SU-DHL-6 (cell line): ENCODE measurements around the gene SLC43A3.

Experiments
- H2AFZ ChIP-seq: fragments of 200-600 bp; sonication (generic); 2 replicates; pipeline ENCODE4 v1.6.1; 2014; ENCODE audit warnings: low read depth, mild to moderate bottlenecking, moderate library complexity, mixed read lengths, antibody characterized with exemption, low read length; ENCODE audit not compliant: severe bottlenecking
- H3F3A ChIP-seq: fragments of 200-600 bp; shearing (Covaris generic); 2 replicates; pipeline ENCODE4 v1.6.0; 2016; ENCODE audit warnings: antibody characterized with exemption, mild to moderate bottlenecking; ENCODE audit not compliant: insufficient read depth
- H3K27ac ChIP-seq: fragments of 200-600 bp; sonication (generic); 2 replicates; pipeline ENCODE4 v1.5.1; 2016; ENCODE audit warnings: low read depth, mild to moderate bottlenecking, low read length, moderate library complexity, mixed read lengths
- H3K27me3 ChIP-seq: fragments of 200-600 bp; sonication (generic), shearing (Covaris generic); 2 replicates; pipeline ENCODE4 v1.6.0; 2014; ENCODE audit warnings: mild to moderate bottlenecking, low read length
- H3K36me3 ChIP-seq: fragments of 200-600 bp; sonication (generic); 2 replicates; pipeline ENCODE4 v1.6.1; 2014; ENCODE audit warnings: mild to moderate bottlenecking, low read length, mixed read lengths
- H3K4me2 ChIP-seq: fragments of 300-600, 200-600 bp; shearing (Covaris generic), sonication (generic); 2 replicates; pipeline ENCODE4 v1.6.0; 2014; ENCODE audit warnings: low read length, low read depth, mild to moderate bottlenecking; ENCODE audit not compliant: poor library complexity, severe bottlenecking
- H3K4me3 ChIP-seq: fragments of 200-600 bp; sonication (generic); 2 replicates; pipeline ENCODE4 v1.5.1; 2014; ENCODE audit warnings: antibody characterized with exemption, low read length, mild to moderate bottlenecking, mixed read lengths; ENCODE audit not compliant: insufficient read depth, poor library complexity, severe bottlenecking
- H3K79me2 ChIP-seq: fragments of 200-600 bp; sonication (generic); 2 replicates; pipeline ENCODE4 v1.6.1; 2014; ENCODE audit warnings: mild to moderate bottlenecking, low read length, moderate library complexity; ENCODE audit not compliant: insufficient read depth
- H3K9ac ChIP-seq: fragments of 200-600 bp; sonication (generic); 2 replicates; pipeline ENCODE4 v1.7.0; 2014; ENCODE audit warnings: mild to moderate bottlenecking, low read length
- H3K9me2 ChIP-seq: fragments of 200-600 bp; sonication (generic); replicated peaks from 2 replicates; pipeline ENCODE4 v1.6.1; 2014; ENCODE audit warnings: low read length; ENCODE audit not compliant: insufficient read depth
- H3K9me3 ChIP-seq: fragments of 200-600 bp; sonication (generic); 2 replicates; pipeline ENCODE4 v1.6.1; 2014; ENCODE audit warnings: low read length, mixed read lengths; ENCODE audit not compliant: insufficient read depth
- H4K20me1 ChIP-seq: fragments of 200-600 bp; sonication (generic); 2 replicates; pipeline ENCODE4 v1.6.1; 2014; ENCODE audit warnings: low read depth, mild to moderate bottlenecking, antibody characterized with exemption, low read length, moderate library complexity, mixed read lengths
- EZH2phosphoT487 ChIP-seq: fragments of 200-600 bp; sonication (generic), shearing (Covaris generic); conservative IDR thresholded peaks from 2 replicates; pipeline ENCODE4 v1.6.1; 2018; ENCODE audit warnings: mild to moderate bottlenecking, antibody characterized with exemption, low read length, moderate library complexity, mixed read lengths
- TF ChIP-seq, protein P1 (sequence below): fragments of 200-600 bp; sonication (generic); IDR thresholded peaks from one replicate; pipeline ENCODE4 v1.5.1; 2017; ENCODE audit warnings: antibody characterized with exemption, mild to moderate bottlenecking, low read length, moderate library complexity; ENCODE audit not compliant: insufficient read depth, poor library complexity, severe bottlenecking

The SLC43A3 gene

DNA sequence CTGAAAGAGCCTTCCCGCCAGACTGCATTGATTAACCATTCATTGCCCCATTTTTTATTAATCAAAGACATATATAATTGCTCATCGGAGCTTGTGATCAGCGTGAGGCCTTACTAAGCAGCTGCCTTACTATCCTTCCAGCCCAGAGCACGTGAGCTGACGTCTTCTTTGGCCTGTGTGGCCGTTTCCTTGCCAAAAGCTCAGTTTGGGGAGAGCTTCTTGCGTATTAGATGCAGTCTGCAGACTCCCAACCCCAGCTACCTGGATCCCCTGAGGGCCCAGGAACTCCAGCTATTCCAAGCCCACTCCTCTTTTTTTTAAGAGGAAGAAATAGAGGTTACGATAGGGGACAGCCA is 784 bp upstream of the SLC43A3 start:
- Histone ChIP-seq H3K27me3 (no peaks in the 10 kb centered on the region), H3K4me3 (no peak overlapping the region), H2AFZ (peak overlapping the region; percentile 96), H3K79me2 (peaks cover 32% of the 10 kb centered on the region), H3K36me3 (peaks cover 15% of the 10 kb centered on the region), H4K20me1 (no peaks in the 10 kb centered on the region; the same call in 1 of the 2 replicates), H3K9ac (peak overlapping the region; percentile 94; the same call in 1 of the 2 replicates), H3K9me3 (no peaks in the 10 kb centered on the region), H3K9me2 (no peaks in the 10 kb centered on the region), H3F3A (peaks cover 9% of the 10 kb centered on the region; the same call in 1 of the 2 replicates), H3K27ac (no peak overlapping the region), H3K4me2 (peak overlapping the region; percentile 93)
- TF ChIP-seq, protein P1, sequence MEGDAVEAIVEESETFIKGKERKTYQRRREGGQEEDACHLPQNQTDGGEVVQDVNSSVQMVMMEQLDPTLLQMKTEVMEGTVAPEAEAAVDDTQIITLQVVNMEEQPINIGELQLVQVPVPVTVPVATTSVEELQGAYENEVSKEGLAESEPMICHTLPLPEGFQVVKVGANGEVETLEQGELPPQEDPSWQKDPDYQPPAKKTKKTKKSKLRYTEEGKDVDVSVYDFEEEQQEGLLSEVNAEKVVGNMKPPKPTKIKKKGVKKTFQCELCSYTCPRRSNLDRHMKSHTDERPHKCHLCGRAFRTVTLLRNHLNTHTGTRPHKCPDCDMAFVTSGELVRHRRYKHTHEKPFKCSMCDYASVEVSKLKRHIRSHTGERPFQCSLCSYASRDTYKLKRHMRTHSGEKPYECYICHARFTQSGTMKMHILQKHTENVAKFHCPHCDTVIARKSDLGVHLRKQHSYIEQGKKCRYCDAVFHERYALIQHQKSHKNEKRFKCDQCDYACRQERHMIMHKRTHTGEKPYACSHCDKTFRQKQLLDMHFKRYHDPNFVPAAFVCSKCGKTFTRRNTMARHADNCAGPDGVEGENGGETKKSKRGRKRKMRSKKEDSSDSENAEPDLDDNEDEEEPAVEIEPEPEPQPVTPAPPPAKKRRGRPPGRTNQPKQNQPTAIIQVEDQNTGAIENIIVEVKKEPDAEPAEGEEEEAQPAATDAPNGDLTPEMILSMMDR: no peak
- no peak for TF ChIP-seq EZH2phosphoT487

DNA sequence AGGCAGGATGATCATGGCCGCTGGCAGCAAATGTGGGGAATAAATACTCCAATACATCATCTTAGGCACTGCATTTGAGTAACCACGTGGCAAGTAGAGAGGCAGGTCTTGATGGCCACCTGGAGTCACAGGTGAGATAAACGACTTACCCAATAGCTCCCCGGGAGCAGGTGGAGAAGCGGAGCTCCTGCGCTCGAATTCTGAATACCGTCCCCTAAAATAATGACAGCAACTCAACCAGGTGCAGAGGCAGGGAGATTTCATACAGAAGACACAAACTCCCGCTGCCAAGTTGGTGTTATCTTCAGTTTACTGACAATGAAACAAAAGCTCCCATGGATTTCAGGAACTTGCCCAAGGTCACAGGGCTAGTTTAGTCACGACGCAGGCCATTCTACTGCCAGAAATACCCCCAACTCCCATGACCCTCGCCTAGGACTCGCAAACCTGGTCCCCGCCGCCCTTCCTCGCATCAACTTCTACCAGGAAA is 437 bp downstream of the SLC43A3 start:
- Histone ChIP-seq H3K4me3 (peak overlapping the region; percentile 82), H3K36me3 (peaks cover 23% of the 10 kb centered on the region), H3K9me3 (no peaks in the 10 kb centered on the region), H3F3A (peaks cover 9% of the 10 kb centered on the region; the same call in 1 of the 2 replicates), H4K20me1 (no peaks in the 10 kb centered on the region; the same call in 1 of the 2 replicates), H3K4me2 (peak overlapping the region; percentile 93), H3K9me2 (no peaks in the 10 kb centered on the region), H3K27me3 (no peaks in the 10 kb centered on the region), H3K79me2 (peaks cover 45% of the 10 kb centered on the region), H3K9ac (peak overlapping the region; percentile 94), H3K27ac (peak overlapping the region; percentile 76), H2AFZ (peak overlapping the region; percentile 96)
- TF ChIP-seq, protein P1: no peak
- no peak for TF ChIP-seq EZH2phosphoT487

DNA sequence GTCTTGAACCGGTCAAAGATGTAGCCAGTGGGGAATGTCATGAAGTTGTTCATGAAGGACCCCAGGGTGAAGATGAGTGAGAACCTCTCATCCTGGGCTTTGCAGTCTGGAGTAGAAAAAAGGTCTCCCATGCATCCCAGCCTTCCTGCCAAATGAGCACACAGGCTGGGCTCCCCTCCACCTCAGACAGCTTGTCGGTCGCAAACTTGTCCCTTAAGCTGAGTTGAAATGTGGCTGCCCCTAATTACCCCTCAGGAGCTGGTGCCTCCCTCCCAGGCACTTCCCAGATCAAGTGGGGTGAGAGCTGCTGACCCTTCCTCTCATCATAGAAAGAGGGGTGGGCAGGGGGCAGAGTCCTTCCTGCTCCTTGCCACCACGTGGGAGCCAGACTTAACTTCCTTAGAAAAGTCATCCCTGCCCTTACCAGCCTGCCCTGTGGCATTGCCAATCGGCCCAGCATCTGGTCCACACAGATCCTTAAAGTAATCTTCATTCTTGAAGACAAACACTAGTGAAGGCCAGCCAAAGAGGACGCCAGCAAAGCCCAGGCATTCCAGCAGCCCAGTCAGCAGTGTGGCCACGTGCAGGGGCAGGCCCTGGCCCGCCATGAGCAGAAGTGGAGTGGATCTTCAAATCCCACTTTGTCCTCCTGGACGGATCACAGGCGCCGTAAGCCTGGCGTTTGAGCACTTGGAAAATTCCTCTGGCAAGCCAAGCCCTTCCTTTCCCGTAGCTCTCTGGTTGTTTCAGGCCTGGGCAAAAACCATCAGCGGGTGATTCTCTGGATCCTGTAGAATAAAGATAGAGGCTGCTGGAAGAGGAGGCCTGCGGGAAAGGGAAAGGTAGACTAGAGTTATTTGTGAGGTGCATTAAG is 1.1 kb downstream of the SLC43A3 start:
- peaks cover 25% of the 10 kb centered on the region for H3K36me3 ChIP-seq
- TF ChIP-seq, protein P1: no peak
- no peak for TF ChIP-seq EZH2phosphoT487
- no peaks in the 10 kb centered on the region; the same call in 1 of the 2 replicates for H4K20me1 ChIP-seq
- H3K4me2 ChIP-seq: peak overlapping the region; percentile 93
- no peaks in the 10 kb centered on the region for H3K9me2 ChIP-seq
- H2AFZ ChIP-seq: no peak overlapping the region
- peak overlapping the region; percentile 82 for H3K4me3 ChIP-seq
- peak overlapping the region; percentile 76 for H3K27ac ChIP-seq
- H3K79me2 ChIP-seq: peaks cover 52% of the 10 kb centered on the region
- peaks cover 9% of the 10 kb centered on the region; the same call in 1 of the 2 replicates for H3F3A ChIP-seq
- no peaks in the 10 kb centered on the region for H3K27me3 ChIP-seq
- H3K9ac ChIP-seq: peak overlapping the region; percentile 94
- H3K9me3 ChIP-seq: no peaks in the 10 kb centered on the region
